A673 (cell line): ENCODE data around the gene SH2B2.
"Not testable (repeated sequence)": the region's sequence is repeated elsewhere in the genome, so short reads cannot be mapped to it uniquely, and the experiment has no call there.

ENCODE experiments used
- EZH2 ChIP-seq: fragments of 200-600 bp; sonication (generic); IDR thresholded peaks from 2 replicates; pipeline ENCODE4 v1.6.1; 2017; ENCODE audit warnings: borderline replicate concordance, low read depth, mild to moderate bottlenecking, mixed read lengths, antibody characterized with exemption, low read length; ENCODE audit not compliant: poor library complexity, severe bottlenecking
- TF ChIP-seq, protein P1 (sequence below): fragments of 300-800, 200-600 bp; sonication (generic); conservative IDR thresholded peaks from 2 replicates; pipeline ENCODE4 v1.5.1; 2017; ENCODE audit warnings: low read depth, mild to moderate bottlenecking, antibody characterized with exemption, low read length, moderate library complexity, mixed read lengths

DNA sequence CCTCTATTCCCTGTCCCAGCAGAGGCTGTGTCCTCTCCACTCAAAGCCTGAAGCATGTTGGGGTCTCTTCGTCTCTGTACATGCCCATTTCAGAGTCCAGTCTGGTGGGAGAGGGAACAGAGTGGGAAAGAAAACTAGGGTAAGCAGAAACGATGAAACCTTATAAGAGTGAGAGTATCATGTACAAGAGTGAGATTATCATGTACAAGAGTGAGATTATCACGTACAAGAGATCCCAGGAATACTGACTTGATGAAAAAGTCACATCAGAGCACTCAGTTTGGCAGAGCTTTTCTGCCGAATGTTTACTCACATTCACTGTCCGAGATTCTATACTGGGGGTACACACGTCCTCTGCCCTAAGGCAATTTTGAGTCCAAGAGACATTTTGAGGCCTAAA lies 69.7 kb downstream of the SH2B2 start, which contains the start of gene SPDYE6:
- TF ChIP-seq, protein P1, sequence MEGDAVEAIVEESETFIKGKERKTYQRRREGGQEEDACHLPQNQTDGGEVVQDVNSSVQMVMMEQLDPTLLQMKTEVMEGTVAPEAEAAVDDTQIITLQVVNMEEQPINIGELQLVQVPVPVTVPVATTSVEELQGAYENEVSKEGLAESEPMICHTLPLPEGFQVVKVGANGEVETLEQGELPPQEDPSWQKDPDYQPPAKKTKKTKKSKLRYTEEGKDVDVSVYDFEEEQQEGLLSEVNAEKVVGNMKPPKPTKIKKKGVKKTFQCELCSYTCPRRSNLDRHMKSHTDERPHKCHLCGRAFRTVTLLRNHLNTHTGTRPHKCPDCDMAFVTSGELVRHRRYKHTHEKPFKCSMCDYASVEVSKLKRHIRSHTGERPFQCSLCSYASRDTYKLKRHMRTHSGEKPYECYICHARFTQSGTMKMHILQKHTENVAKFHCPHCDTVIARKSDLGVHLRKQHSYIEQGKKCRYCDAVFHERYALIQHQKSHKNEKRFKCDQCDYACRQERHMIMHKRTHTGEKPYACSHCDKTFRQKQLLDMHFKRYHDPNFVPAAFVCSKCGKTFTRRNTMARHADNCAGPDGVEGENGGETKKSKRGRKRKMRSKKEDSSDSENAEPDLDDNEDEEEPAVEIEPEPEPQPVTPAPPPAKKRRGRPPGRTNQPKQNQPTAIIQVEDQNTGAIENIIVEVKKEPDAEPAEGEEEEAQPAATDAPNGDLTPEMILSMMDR = not testable (repeated sequence)
- not testable (repeated sequence) for TF ChIP-seq EZH2
